HEK293 (cell line): ENCODE measurements around the gene AKAP17A.

Experiments used
- HOXC10 ChIP-seq: sonication (generic); formaldehyde crosslinking; IDR thresholded peaks from 2 replicates; pipeline ENCODE4 v1.8.1; 2023; ENCODE audit warnings: mild to moderate bottlenecking, missing genetic modification reagents
- PRDM1 ChIP-seq: fragments of 450-650 bp; formaldehyde crosslinking; IDR thresholded peaks from 2 replicates; pipeline ENCODE4; 2016; ENCODE audit warnings: missing biosample characterization, missing genetic modification characterization
- SP3 ChIP-seq: fragments of 450-650 bp; formaldehyde crosslinking; IDR thresholded peaks from 2 replicates; pipeline ENCODE4 v1.5.1; 2016; ENCODE audit warnings: missing biosample characterization, missing genetic modification characterization
- YY1 ChIP-seq: fragments of 450-650 bp; formaldehyde crosslinking; IDR thresholded peaks from 2 replicates; pipeline ENCODE4 v1.5.1; 2018; ENCODE audit warnings: missing biosample characterization, missing genetic modification characterization
- ZBTB20 ChIP-seq: fragments of 450-650 bp; formaldehyde crosslinking; IDR thresholded peaks from 2 replicates; pipeline ENCODE4 v1.5.1; 2016; ENCODE audit warnings: missing biosample characterization, missing genetic modification characterization
- ZFHX2 ChIP-seq: fragments of 450-650 bp; formaldehyde crosslinking; conservative IDR thresholded peaks from 2 replicates; pipeline ENCODE4 v1.5.1; 2016; ENCODE audit warnings: missing biosample characterization, missing genetic modification characterization
- ZIC2 ChIP-seq: fragments of 450-650 bp; formaldehyde crosslinking; IDR thresholded peaks from 2 replicates; pipeline ENCODE4 v1.5.1; 2016; ENCODE audit warnings: missing biosample characterization, missing genetic modification characterization
- ZNF174 ChIP-seq: fragments of 450-650 bp; formaldehyde crosslinking; IDR thresholded peaks from 2 replicates; pipeline ENCODE4 v1.5.0; 2017; ENCODE audit warnings: missing biosample characterization, mild to moderate bottlenecking, missing genetic modification characterization
- ZNF2 ChIP-seq: fragments of 450-650 bp; formaldehyde crosslinking; IDR thresholded peaks from 2 replicates; pipeline ENCODE4 v1.5.1; 2016; ENCODE audit warnings: missing biosample characterization, missing genetic modification characterization
- ZNF24 ChIP-seq: fragments of 450-650 bp; formaldehyde crosslinking; IDR thresholded peaks from 2 replicates; pipeline ENCODE4 v1.5.1; 2016; ENCODE audit warnings: missing biosample characterization, missing genetic modification characterization
- ZNF302 ChIP-seq: fragments of 450-650 bp; formaldehyde crosslinking; IDR thresholded peaks from 2 replicates; pipeline ENCODE4 v1.5.1; 2016; ENCODE audit warnings: missing biosample characterization, missing genetic modification characterization, low read depth
- ZNF324 ChIP-seq: fragments of 450-650 bp; formaldehyde crosslinking; IDR thresholded peaks from 2 replicates; pipeline ENCODE4 v1.5.1; 2016; ENCODE audit warnings: missing biosample characterization, missing genetic modification characterization
- ZNF350 ChIP-seq: fragments of 450-650 bp; formaldehyde crosslinking; IDR thresholded peaks from 2 replicates; pipeline ENCODE4 v1.5.0; 2017; ENCODE audit warnings: missing biosample characterization, mild to moderate bottlenecking, missing genetic modification characterization
- ZNF394 ChIP-seq: fragments of 450-650 bp; formaldehyde crosslinking; IDR thresholded peaks from 2 replicates; pipeline ENCODE4 v1.5.1; 2016; ENCODE audit warnings: missing biosample characterization, missing genetic modification characterization, mild to moderate bottlenecking, moderate library complexity, borderline replicate concordance
- ZNF48 ChIP-seq: fragments of 450-650 bp; formaldehyde crosslinking; IDR thresholded peaks from 2 replicates; pipeline ENCODE4 v1.5.1; 2016; ENCODE audit warnings: missing biosample characterization, missing genetic modification characterization
- ZNF529 ChIP-seq: fragments of 450-650 bp; formaldehyde crosslinking; IDR thresholded peaks from 2 replicates; pipeline ENCODE4 v1.5.1; 2017; ENCODE audit warnings: missing genetic modification characterization, missing biosample characterization; ENCODE audit not compliant: insufficient replicate concordance
- ZNF548 ChIP-seq: fragments of 450-650 bp; formaldehyde crosslinking; IDR thresholded peaks from 2 replicates; pipeline ENCODE4 v1.5.1; 2016; ENCODE audit warnings: missing biosample characterization, missing genetic modification characterization
- ZNF610 ChIP-seq: fragments of 450-650 bp; formaldehyde crosslinking; IDR thresholded peaks from 2 replicates; pipeline ENCODE4 v1.5.1; 2016; ENCODE audit warnings: missing biosample characterization, missing genetic modification characterization, borderline replicate concordance
- ZNF621 ChIP-seq: fragments of 450-650 bp; formaldehyde crosslinking; IDR thresholded peaks from 2 replicates; pipeline ENCODE4 v1.5.1; 2017; ENCODE audit warnings: missing biosample characterization, missing genetic modification characterization
- ZNF624 ChIP-seq: fragments of 450-650 bp; formaldehyde crosslinking; IDR thresholded peaks from 2 replicates; pipeline ENCODE4 v1.5.1; 2017; ENCODE audit warnings: missing biosample characterization, missing genetic modification characterization
- ZNF629 ChIP-seq: fragments of 450-650 bp; formaldehyde crosslinking; IDR thresholded peaks from 2 replicates; pipeline ENCODE4 v1.5.1; 2017; ENCODE audit warnings: missing biosample characterization, missing genetic modification characterization
- ZNF664 ChIP-seq: fragments of 450-650 bp; formaldehyde crosslinking; IDR thresholded peaks from 2 replicates; pipeline ENCODE4 v1.5.1; 2016; ENCODE audit warnings: missing biosample characterization, missing genetic modification characterization
- ZNF701 ChIP-seq: fragments of 450-650 bp; formaldehyde crosslinking; IDR thresholded peaks from 2 replicates; pipeline ENCODE4 v1.5.1; 2016; ENCODE audit warnings: missing biosample characterization, missing genetic modification characterization
- ZNF76 ChIP-seq: fragments of 450-650 bp; formaldehyde crosslinking; IDR thresholded peaks from 2 replicates; pipeline ENCODE4; 2016; ENCODE audit warnings: low read depth, missing biosample characterization, missing genetic modification characterization, borderline replicate concordance
- ZNF843 ChIP-seq: fragments of 450-650 bp; formaldehyde crosslinking; IDR thresholded peaks from 2 replicates; pipeline ENCODE4 v1.5.1; 2016; ENCODE audit warnings: missing biosample characterization, missing genetic modification characterization
- ZSCAN16 ChIP-seq: fragments of 450-650 bp; formaldehyde crosslinking; IDR thresholded peaks from 2 replicates; pipeline ENCODE4 v1.5.1; 2016; ENCODE audit warnings: missing biosample characterization, missing genetic modification characterization
- ZSCAN30 ChIP-seq: fragments of 450-650 bp; IDR thresholded peaks from 2 replicates; pipeline ENCODE4 v1.5.1; 2018; ENCODE audit warnings: missing biosample characterization, mild to moderate bottlenecking, missing genetic modification characterization, moderate library complexity
- TF ChIP-seq, protein P1 (sequence below): fragments of 450-650 bp; formaldehyde crosslinking; IDR thresholded peaks from 2 replicates; pipeline ENCODE4 v1.5.1; 2017; ENCODE audit warnings: missing biosample characterization, missing genetic modification characterization
- TF ChIP-seq, protein P2 (sequence below): fragments of 450-650 bp; formaldehyde crosslinking; IDR thresholded peaks from 2 replicates; pipeline ENCODE4 v1.5.1; 2017; ENCODE audit warnings: missing biosample characterization, mild to moderate bottlenecking, missing genetic modification characterization, moderate library complexity
- TF ChIP-seq, protein P3 (sequence below): fragments of 450-650 bp; formaldehyde crosslinking; IDR thresholded peaks from 2 replicates; pipeline ENCODE4 v1.5.1; 2017; ENCODE audit warnings: missing biosample characterization, missing genetic modification characterization
- TF ChIP-seq, protein P4 (sequence below): fragments of 450-650 bp; formaldehyde crosslinking; IDR thresholded peaks from 2 replicates; pipeline ENCODE4 v1.5.1; 2017; ENCODE audit warnings: missing biosample characterization, missing genetic modification characterization
- TF ChIP-seq, protein P5 (sequence below): fragments of 450-650 bp; IDR thresholded peaks from 2 replicates; pipeline ENCODE4 v1.5.1; 2018; ENCODE audit warnings: missing biosample characterization, missing genetic modification characterization

Gene AKAP17A

DNA sequence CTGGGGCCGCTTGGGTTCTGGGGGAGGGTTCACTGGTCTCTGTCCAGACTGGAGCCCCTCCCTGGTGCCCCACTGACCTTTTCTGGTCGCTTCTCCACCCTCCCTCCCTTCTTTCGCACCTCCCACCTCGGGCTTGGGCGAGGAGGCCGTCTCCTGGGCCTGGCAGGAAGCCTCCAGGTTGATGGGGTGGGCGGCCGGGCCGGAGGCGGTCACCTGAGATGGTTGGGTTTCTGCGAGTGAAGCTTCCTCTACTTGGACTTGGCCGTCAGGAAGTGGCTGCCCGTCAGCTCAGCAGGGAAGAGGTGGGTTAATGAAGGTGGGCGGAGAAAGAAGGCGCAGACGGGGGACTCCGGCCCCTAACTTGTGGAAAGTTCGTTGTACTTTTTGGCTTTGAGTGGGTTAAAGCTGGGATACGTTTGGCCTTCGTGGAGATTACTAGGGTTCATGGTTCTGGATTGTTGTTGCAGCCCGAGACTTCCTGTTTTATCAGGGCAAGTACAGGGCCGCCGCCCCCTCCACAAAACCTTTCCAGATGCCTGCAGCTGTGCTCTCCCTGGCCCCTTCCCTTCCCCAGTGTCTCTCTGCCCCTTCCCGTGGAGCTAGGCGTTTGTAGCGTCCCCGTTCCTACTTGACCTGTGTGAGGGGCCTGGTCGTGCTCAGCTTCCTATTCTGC is 1.2 kb downstream of the AKAP17A start (continued):
- TF ChIP-seq, protein P1, sequence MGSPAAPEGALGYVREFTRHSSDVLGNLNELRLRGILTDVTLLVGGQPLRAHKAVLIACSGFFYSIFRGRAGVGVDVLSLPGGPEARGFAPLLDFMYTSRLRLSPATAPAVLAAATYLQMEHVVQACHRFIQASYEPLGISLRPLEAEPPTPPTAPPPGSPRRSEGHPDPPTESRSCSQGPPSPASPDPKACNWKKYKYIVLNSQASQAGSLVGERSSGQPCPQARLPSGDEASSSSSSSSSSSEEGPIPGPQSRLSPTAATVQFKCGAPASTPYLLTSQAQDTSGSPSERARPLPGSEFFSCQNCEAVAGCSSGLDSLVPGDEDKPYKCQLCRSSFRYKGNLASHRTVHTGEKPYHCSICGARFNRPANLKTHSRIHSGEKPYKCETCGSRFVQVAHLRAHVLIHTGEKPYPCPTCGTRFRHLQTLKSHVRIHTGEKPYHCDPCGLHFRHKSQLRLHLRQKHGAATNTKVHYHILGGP = no peak
- no peak for TF ChIP-seq ZNF843 (tag by site-specific recombination)
- TF ChIP-seq HOXC10 (CRISPR knock-in tag) = 0 out of 2 replicates have a peak, but pooled peaks have one; percentile 29
- no peak for TF ChIP-seq ZNF324 (tag by site-specific recombination)
- TF ChIP-seq ZNF2 = no peak
- TF ChIP-seq, protein P2, sequence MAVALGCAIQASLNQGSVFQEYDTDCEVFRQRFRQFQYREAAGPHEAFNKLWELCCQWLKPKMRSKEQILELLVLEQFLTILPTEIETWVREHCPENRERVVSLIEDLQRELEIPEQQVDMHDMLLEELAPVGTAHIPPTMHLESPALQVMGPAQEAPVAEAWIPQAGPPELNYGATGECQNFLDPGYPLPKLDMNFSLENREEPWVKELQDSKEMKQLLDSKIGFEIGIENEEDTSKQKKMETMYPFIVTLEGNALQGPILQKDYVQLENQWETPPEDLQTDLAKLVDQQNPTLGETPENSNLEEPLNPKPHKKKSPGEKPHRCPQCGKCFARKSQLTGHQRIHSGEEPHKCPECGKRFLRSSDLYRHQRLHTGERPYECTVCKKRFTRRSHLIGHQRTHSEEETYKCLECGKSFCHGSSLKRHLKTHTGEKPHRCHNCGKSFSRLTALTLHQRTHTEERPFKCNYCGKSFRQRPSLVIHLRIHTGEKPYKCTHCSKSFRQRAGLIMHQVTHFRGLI (tag by site-specific recombination) = no peak
- no peak for TF ChIP-seq ZNF529
- peak; percentile 76 for TF ChIP-seq SP3 (tag by site-specific recombination)
- no peak for TF ChIP-seq ZNF350
- TF ChIP-seq ZNF76 (tag by site-specific recombination) = no peak
- no peak for TF ChIP-seq ZNF664 (tag by site-specific recombination)
- TF ChIP-seq YY1 (tag by site-specific recombination) = no peak
- no peak for TF ChIP-seq ZNF610
- no peak for TF ChIP-seq ZSCAN16 (tag by site-specific recombination)
- TF ChIP-seq ZNF548 (tag by site-specific recombination) = no peak
- TF ChIP-seq, protein P3, sequence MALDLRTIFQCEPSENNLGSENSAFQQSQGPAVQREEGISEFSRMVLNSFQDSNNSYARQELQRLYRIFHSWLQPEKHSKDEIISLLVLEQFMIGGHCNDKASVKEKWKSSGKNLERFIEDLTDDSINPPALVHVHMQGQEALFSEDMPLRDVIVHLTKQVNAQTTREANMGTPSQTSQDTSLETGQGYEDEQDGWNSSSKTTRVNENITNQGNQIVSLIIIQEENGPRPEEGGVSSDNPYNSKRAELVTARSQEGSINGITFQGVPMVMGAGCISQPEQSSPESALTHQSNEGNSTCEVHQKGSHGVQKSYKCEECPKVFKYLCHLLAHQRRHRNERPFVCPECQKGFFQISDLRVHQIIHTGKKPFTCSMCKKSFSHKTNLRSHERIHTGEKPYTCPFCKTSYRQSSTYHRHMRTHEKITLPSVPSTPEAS (tag by site-specific recombination) = no peak
- TF ChIP-seq ZSCAN30 = no peak
- TF ChIP-seq ZNF48 = no peak
- no peak for TF ChIP-seq ZNF174 (tag by site-specific recombination)
- no peak for TF ChIP-seq ZNF302 (tag by site-specific recombination)
- TF ChIP-seq ZNF629 (tag by site-specific recombination) = no peak
- no peak for TF ChIP-seq ZIC2
- TF ChIP-seq ZNF701 (tag by site-specific recombination) = no peak
- TF ChIP-seq ZNF624 (tag by site-specific recombination) = no peak
- TF ChIP-seq, protein P4, sequence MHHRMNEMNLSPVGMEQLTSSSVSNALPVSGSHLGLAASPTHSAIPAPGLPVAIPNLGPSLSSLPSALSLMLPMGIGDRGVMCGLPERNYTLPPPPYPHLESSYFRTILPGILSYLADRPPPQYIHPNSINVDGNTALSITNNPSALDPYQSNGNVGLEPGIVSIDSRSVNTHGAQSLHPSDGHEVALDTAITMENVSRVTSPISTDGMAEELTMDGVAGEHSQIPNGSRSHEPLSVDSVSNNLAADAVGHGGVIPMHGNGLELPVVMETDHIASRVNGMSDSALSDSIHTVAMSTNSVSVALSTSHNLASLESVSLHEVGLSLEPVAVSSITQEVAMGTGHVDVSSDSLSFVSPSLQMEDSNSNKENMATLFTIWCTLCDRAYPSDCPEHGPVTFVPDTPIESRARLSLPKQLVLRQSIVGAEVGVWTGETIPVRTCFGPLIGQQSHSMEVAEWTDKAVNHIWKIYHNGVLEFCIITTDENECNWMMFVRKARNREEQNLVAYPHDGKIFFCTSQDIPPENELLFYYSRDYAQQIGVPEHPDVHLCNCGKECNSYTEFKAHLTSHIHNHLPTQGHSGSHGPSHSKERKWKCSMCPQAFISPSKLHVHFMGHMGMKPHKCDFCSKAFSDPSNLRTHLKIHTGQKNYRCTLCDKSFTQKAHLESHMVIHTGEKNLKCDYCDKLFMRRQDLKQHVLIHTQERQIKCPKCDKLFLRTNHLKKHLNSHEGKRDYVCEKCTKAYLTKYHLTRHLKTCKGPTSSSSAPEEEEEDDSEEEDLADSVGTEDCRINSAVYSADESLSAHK (tag by site-specific recombination) = no peak
- TF ChIP-seq ZNF621 (tag by site-specific recombination) = no peak
- peak; percentile 97 for TF ChIP-seq ZFHX2
- TF ChIP-seq ZBTB20 (tag by site-specific recombination) = no peak
- no peak for TF ChIP-seq ZNF394 (tag by site-specific recombination)
- TF ChIP-seq, protein P5, sequence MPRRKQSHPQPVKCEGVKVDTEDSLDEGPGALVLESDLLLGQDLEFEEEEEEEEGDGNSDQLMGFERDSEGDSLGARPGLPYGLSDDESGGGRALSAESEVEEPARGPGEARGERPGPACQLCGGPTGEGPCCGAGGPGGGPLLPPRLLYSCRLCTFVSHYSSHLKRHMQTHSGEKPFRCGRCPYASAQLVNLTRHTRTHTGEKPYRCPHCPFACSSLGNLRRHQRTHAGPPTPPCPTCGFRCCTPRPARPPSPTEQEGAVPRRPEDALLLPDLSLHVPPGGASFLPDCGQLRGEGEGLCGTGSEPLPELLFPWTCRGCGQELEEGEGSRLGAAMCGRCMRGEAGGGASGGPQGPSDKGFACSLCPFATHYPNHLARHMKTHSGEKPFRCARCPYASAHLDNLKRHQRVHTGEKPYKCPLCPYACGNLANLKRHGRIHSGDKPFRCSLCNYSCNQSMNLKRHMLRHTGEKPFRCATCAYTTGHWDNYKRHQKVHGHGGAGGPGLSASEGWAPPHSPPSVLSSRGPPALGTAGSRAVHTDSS (tag by site-specific recombination) = no peak
- TF ChIP-seq ZNF24 (tag by site-specific recombination) = no peak
- TF ChIP-seq PRDM1 (tag by site-specific recombination) = no peak
